DND-41 (cell line): ENCODE measurements around the gene RNF112.

Experiments
- EZH2 ChIP-seq: IDR thresholded peaks from 3 replicates; pipeline ENCODE4 v1.6.1; 2012; ENCODE audit warnings: borderline replicate concordance, low read depth, mild to moderate bottlenecking, moderate library complexity, low read length, inconsistent platforms; ENCODE audit not compliant: severe bottlenecking
- TF ChIP-seq, protein P1 (sequence below): IDR thresholded peaks from 2 replicates; pipeline ENCODE4 v1.5.1; 2012; ENCODE audit warnings: borderline replicate concordance, low read length, moderate library complexity, mild to moderate bottlenecking; ENCODE audit not compliant: poor library complexity, severe bottlenecking; ENCODE audit errors: extremely low read depth

DNA sequence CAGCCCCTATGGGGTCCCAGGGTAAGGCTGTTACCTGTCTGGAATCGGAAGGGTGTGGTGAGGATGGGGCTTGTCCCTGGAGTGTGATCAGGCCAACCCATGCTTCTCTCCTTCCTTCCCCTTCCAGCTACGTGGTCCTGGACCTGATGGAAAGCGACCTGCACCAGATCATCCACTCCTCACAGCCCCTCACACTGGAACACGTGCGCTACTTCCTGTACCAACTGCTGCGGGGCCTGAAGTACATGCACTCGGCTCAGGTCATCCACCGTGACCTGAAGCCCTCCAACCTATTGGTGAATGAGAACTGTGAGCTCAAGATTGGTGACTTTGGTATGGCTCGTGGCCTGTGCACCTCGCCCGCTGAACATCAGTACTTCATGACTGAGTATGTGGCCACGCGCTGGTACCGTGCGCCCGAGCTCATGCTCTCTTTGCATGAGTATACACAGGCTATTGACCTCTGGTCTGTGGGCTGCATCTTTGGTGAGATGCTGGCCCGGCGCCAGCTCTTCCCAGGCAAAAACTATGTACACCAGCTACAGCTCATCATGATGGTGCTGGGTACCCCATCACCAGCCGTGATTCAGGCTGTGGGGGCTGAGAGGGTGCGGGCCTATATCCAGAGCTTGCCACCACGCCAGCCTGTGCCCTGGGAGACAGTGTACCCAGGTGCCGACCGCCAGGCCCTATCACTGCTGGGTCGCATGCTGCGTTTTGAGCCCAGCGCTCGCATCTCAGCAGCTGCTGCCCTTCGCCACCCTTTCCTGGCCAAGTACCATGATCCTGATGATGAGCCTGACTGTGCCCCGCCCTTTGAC is 30.3 kb upstream of the RNF112 start:
- TF ChIP-seq, protein P1, sequence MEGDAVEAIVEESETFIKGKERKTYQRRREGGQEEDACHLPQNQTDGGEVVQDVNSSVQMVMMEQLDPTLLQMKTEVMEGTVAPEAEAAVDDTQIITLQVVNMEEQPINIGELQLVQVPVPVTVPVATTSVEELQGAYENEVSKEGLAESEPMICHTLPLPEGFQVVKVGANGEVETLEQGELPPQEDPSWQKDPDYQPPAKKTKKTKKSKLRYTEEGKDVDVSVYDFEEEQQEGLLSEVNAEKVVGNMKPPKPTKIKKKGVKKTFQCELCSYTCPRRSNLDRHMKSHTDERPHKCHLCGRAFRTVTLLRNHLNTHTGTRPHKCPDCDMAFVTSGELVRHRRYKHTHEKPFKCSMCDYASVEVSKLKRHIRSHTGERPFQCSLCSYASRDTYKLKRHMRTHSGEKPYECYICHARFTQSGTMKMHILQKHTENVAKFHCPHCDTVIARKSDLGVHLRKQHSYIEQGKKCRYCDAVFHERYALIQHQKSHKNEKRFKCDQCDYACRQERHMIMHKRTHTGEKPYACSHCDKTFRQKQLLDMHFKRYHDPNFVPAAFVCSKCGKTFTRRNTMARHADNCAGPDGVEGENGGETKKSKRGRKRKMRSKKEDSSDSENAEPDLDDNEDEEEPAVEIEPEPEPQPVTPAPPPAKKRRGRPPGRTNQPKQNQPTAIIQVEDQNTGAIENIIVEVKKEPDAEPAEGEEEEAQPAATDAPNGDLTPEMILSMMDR = no peak
- no peak for TF ChIP-seq EZH2
